Measurements from ENCODE around the gene TBL1X. TPM values are rescaled to one million over a fixed set of nuclear protein-coding genes. Genes with fewer than 3 reads are reported as not detected.

The TBL1X gene
- total RNA-seq, 6 donors from 2014 or later = 6.3 to 21.4 (median 12.8) TPM

GRCh38 chrX:9703406-9703805 is 238.5 kb downstream of the TBL1X start:
- Histone ChIP-seq H3K4me1 (no peaks in the 10 kb centered on the region), H3K27ac (no peak overlapping the region), H3K9me3 (peaks cover 0 to 4% (median 0%) of the 10 kb centered on the region in 4 donors), H3K36me3 (no peaks in the 10 kb centered on the region), H3K27me3 (no peaks in the 10 kb centered on the region), H3K4me3 (no peak overlapping the region)
- TF ChIP-seq CTCF (IDR thresholded peaks at IDR 0.05) (no peak), POLR2AphosphoS5 (IDR thresholded peaks at IDR 0.05) (no peak), EP300 (IDR thresholded peaks at IDR 0.05) (no peak), POLR2A (IDR thresholded peaks at IDR 0.05) (no peak)
- ATAC-seq (ENCODE audit: low FRiP score in 2 of 2) (no peak), DNase-seq (no peak)
- 90% methylated on average over 14 of the region's 14 CpGs; no CpG with 5 or more reads in 1 of the 2 donors for WGBS, 2 donors

DNA sequence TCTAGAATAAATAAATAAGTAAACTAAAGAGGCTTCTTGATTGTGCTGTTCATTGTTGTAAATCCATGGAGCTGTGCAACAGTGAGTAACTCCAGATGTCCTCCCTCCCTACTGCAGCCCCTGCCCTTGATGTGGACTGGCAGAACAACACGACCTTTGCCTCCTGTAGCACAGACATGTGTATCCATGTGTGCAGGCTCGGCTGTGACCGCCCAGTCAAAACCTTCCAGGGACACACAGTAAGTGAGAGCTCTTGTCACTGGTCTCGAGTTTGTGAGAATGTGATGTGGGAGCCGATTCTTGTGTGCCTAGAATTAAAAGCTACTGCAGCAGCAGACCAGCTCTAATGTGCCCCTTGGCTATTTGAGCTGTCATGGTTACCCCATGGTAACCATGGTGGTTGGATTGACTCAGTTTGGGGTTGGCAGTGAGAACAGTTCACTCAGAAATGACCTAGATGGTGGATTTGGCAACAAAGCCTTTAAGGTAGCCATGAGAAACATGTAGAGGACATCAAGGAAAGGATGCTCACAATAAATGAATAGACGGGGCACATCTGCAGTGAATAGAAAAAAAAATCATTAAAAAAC is 240.1 kb downstream of the TBL1X start:
- H3K4me1 ChIP-seq = no peaks in the 10 kb centered on the region
- H3K9me3 ChIP-seq = peaks cover 0 to 4% (median 0%) of the 10 kb centered on the region in 4 donors
- no peak for ATAC-seq (ENCODE audit: low FRiP score in 2 of 2)
- no peak overlapping the region for H3K4me3 ChIP-seq
- no peaks in the 10 kb centered on the region for H3K27me3 ChIP-seq
- no peaks in the 10 kb centered on the region for H3K36me3 ChIP-seq
- 91 to 100% methylated on average over 5 to 6 of the region's 6 CpGs for WGBS, 2 donors
- H3K27ac ChIP-seq = no peak overlapping the region
- no peak for TF ChIP-seq EP300 (IDR thresholded peaks at IDR 0.05)
- TF ChIP-seq POLR2AphosphoS5 (IDR thresholded peaks at IDR 0.05) = no peak
- TF ChIP-seq POLR2A (IDR thresholded peaks at IDR 0.05) = no peak
- TF ChIP-seq CTCF (IDR thresholded peaks at IDR 0.05) = no peak
- no peak for DNase-seq

DNA sequence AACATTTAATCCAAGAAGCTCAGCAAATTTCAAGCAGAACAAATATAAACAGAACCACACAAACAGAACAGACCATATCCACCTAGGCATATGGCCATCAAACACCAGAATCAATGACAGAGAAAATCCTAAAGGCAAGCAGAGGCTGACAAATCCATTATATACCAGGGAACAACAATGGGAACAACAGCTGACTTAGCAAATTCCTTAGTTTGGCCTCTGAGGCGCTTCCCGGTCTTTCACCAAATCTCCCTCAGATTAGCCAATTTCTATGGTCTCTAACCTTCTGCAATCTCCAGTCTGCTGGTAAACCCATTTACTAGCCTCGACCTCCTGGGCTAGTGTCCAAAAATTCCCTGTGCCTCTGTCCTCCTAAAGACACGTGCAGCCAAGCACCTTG is 241.6 kb downstream of the TBL1X start:
- H3K9me3 ChIP-seq = peaks cover 0 to 4% (median 0%) of the 10 kb centered on the region in 4 donors
- DNase-seq (no peak), ATAC-seq (ENCODE audit: low FRiP score in 2 of 2) (no peak)
- no peaks in the 10 kb centered on the region for H3K27me3 ChIP-seq
- H3K4me3 ChIP-seq = no peak overlapping the region
- H3K27ac ChIP-seq = no peak overlapping the region
- WGBS, 2 donors = 85 to 100% methylated on average over 2 to 4 of the region's 4 CpGs
- peaks cover 0 to 4% (median under 1%) of the 10 kb centered on the region in 4 donors for H3K36me3 ChIP-seq
- H3K4me1 ChIP-seq = no peaks in the 10 kb centered on the region
- TF ChIP-seq EP300 (IDR thresholded peaks at IDR 0.05) (no peak), POLR2AphosphoS5 (IDR thresholded peaks at IDR 0.05) (no peak), POLR2A (IDR thresholded peaks at IDR 0.05) (no peak), CTCF (IDR thresholded peaks at IDR 0.05) (no peak)

- DNase-seq = no peak
- no peak for ATAC-seq (ENCODE audit: low FRiP score in 2 of 2)
These were observed 242.6 kb downstream of the TBL1X start for GRCh38 chrX:9707306-9708033.

More at GRCh38 chrX:9707306-9708033, 242.6 kb downstream of the TBL1X start:
- Histone ChIP-seq H3K27ac (no peak overlapping the region), H3K9me3 (peaks cover 0 to 4% (median 0%) of the 10 kb centered on the region in 4 donors), H3K4me1 (no peaks in the 10 kb centered on the region), H3K4me3 (no peak overlapping the region), H3K27me3 (no peaks in the 10 kb centered on the region), H3K36me3 (peaks cover 0 to 10% (median 5%) of the 10 kb centered on the region in 4 donors)
- 76 to 93% methylated on average over 5 to 13 of the region's 13 CpGs for WGBS, 2 donors
- no peak for TF ChIP-seq EP300 (IDR thresholded peaks at IDR 0.05)
- TF ChIP-seq CTCF (IDR thresholded peaks at IDR 0.05) = no peak
- TF ChIP-seq POLR2AphosphoS5 (IDR thresholded peaks at IDR 0.05) = no peak
- TF ChIP-seq POLR2A (IDR thresholded peaks at IDR 0.05) = no peak
